GM19372 (cell line): ENCODE results near the gene TMEM101.
"Not testable (repeated sequence)": the region's sequence is repeated elsewhere in the genome, so short reads cannot be mapped to it uniquely, and the experiment has no call there.

Experiments used
- ATAC-seq: cut with Tn5 transposase; IDR thresholded peaks from one replicate; pipeline ENCODE4 v1.9.1; 2021; ENCODE audit warnings: mild to moderate bottlenecking, low read depth, moderate library complexity; ENCODE audit not compliant: unreplicated experiment

Gene TMEM101

DNA sequence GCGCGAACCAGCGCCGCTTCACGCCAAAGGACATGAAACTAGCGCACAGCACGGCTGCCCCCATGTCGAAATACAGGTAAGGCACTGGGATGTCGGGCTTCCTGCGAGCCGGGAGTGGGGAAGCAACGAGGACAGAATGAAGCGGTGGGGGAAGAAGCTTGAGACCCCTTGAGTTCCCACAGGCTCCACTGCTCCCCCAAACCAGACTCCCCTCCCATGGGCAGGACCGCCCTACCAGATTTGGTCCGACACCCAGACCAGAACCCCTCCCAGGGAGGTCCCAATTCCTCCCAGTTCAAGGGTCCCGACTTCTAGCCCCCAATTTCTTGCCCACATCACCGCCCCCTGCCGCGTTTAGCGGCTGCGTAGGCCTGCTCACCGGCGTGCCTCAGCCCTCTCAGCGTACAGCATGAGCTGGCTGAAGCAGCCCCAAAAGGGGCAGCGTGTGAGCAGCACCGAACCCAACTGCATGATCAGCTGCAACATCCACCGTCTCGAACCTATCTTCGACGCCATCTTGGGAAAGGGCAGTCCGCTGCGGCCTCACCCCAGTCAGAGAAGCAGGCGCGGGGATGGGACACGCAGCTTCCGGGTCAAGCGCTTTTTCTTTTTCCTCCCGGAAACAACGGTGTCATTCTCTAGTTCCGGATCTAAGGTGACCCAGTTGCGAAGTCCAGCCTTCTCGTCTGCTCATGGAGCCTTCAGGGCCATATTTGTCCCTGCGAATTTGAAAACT lies at the start of gene TMEM101:
Gene TMEM101 (minus strand): TSS at position 527 of the 736 bp plus-strand sequence. CDS start 11 bp downstream, at position 516.
- peak; percentile 84 for ATAC-seq

DNA sequence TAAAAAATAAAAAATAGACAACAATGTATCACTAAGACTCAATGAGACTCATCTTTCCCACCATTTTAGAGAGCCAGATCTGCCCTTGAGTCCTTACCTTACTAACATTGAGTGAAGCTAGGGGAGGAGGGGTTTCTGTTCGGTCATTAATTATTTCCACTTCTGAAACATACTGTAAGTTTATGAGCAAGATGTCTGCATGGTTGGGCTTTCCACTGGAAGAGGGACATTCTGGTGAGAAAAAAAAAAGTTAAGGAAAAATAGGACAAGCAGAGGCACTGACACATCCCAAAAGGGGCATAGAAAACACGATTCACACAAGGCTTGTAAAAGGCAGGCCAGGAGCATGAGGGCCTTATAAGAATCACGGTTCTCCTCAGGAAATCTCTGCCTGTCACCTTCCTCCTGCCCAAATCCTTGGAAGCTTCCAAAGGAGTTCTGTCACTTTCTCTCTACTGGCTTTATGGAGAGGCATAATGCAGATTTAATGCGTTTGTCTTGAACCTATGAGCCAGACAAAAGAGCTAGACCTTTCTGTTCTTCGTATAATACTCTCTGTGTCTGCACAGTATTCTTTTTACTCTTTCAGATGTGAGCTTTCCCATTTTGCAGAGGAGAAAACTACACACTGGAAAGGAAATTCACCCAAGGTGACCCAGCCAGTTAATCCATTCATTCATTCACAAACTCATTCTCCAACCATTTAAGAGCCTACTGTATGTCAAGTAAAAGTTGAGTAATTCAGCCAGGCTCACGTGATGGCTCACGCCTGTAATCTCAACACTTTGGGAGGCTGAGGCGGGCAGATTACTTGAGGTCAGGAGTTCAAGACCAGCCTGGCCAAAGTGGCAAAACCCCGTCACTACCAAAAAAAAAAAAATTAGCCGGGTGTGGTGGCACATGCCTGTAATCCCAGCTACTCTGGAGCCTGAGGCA lies 49.2 kb upstream of the TMEM101 start:
- no peak for ATAC-seq

- ATAC-seq = no peak
Measured at GRCh38 chr17:44062871-44063270, 48.1 kb upstream of the TMEM101 start.

GRCh38 chr17:44061446-44061845 lies 46.7 kb upstream of the TMEM101 start:
- ATAC-seq = no peak

- no peak for ATAC-seq
Measured at GRCh38 chr17:44059101-44059892, 44.5 kb upstream of the TMEM101 start.

DNA sequence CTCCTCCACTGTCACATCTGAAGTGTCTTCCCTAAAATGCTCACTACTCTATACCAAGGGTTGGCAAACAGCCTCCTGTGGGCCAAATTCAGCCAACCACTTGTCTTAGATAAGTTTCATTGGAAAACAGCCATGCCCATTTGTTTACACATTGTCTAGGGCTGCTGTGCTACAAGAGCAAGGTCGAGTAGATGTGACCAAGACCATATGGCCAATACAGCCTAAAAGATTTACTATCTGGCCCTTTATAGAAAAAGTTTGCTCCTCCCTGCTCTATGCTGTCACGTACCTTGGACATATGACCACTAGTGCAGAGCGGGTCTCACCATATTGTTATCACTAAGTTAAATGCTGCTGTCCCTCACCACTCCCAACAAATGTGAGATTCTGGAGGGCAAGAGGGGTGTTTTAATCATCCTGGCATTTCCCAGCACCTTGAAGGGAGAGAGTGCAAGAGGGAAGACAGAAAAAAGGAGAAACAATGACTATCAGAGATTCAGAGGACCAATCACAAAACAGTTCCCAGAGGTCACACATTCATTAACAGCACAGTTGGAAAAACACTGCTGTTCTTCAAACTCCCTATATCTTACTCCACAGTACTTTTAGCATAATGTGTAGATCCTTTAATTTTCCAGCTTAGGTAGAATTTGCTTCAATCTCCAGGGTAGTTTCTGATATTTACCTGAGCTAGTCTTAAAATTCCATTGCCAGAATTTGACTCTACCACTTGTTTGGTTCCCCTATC lies 38.5 kb upstream of the TMEM101 start:
- ATAC-seq = no peak

GRCh38 chr17:44049294-44050060 lies 34.7 kb upstream of the TMEM101 start:
- no peak for ATAC-seq

DNA sequence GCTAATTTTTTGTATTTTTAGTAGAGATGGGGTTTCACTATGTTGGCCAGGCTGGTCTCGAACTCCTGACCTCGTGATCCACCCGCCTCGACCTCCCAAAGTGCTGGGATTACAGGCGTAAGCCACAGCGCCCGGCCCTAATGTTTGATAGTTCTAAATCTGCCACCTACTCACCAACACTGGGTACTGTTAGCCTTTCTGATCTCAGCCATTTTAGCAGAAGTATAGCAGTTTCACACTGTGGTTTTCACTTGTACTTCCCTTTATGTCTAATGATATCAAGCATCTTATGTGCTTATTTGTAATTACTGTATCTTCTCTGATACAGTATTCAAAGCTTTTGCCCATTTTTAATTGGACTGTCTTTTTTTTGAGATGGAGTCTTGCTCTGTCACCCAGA lies 32.1 kb upstream of the TMEM101 start:
- not testable (repeated sequence) for ATAC-seq

- no peak for ATAC-seq
Measured at GRCh38 chr17:44045486-44045885, 30.7 kb upstream of the TMEM101 start.

GRCh38 chr17:44044071-44044470 lies 29.3 kb upstream of the TMEM101 start:
- no peak for ATAC-seq

GRCh38 chr17:44043272-44043696 lies 28.5 kb upstream of the TMEM101 start:
- no peak for ATAC-seq

- ATAC-seq = no peak
Measured at GRCh38 chr17:44039829-44040635, 25.3 kb upstream of the TMEM101 start.

- ATAC-seq = no peak
Measured at GRCh38 chr17:44038604-44039011, 23.8 kb upstream of the TMEM101 start.

DNA sequence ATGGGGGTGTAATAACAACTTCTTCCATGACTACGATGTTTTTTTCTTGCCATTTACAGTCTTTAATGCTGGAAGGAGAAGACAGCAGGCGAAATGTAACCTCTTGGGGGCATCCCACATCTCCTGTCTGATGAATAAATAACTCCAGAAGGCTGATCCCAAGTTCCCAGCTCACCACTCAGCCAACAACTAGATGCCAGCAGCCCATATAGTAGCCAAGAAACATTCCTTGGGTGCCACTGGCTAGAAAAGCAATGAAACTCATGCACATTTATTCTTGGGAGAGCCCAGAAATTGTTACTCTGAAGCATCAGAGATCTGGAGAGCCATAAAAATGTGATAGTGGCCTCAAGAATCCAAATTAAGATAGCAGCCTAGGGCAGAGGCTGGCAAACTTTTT lies 22.7 kb upstream of the TMEM101 start:
- ATAC-seq = no peak

- not testable (repeated sequence) for ATAC-seq
Measured at GRCh38 chr17:44034688-44035087, 19.9 kb upstream of the TMEM101 start.

DNA sequence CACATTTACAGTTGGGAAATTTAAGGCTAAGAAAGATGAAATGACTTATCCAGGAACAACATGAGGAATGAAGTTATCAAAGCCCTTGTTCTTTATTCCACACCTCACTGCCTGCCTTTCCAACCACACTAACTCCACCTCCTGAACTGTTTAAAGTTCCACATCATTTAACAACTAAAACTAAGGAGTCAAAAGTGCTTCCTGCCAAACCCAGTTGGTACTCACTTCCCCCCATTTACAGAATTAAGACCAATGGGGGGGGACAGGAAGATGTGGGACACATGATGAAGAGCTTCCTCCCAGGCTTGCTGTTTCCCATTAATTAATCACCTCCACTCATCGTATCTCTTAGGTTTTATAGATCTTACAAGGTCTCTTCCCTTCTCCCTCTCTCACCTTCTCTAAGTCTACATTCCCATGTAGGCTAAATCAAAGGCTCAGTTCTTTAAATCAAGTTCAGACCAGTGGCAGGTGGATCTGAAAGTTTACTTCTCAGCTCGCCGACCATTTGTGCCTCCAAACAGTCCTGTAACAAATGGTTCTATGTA lies 19.2 kb upstream of the TMEM101 start:
- no peak for ATAC-seq

DNA sequence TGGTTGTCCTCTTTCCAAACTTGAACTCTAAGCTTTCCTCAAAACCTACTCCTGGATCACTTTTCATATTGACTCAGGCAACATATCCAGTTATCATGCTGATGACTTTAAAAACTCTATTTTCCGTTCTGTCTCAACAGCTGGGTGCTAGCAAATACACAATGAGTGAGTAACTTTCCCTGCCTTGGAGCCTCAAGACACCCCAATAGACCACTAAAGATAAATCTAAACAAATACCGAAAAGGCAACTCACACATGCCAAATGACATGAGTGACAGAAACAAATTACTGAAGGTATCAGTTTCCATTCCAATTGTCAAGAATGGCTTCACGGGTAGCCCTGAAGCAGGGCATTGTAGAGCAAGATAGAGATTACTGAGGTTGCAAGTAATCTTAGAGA lies 15.7 kb upstream of the TMEM101 start:
- no peak for ATAC-seq

GRCh38 chr17:44029736-44030135 lies 15.0 kb upstream of the TMEM101 start:
- ATAC-seq = no peak
